Suprapubic skin (tissue), 4 donors: ENCODE data around the gene DDIAS. TPM values are rescaled to one million over a fixed set of nuclear protein-coding genes. Genes with fewer than 3 reads are reported as not detected.
"Not testable (repeated sequence)": the region's sequence is repeated elsewhere in the genome, so short reads cannot be mapped to it uniquely, and the experiment has no call there.

ENCODE experiments used
- DNase-seq, 2 donors: peaks; one replicate each; pipeline ENCODE4 v3.0.0-alpha.2; 2019; ENCODE audit warnings: low spot score in 2 of 2
- H3K27ac ChIP-seq: fragments of 200-600 bp; sonication (generic); one replicate; pipeline ENCODE4 v1.5.1; 2019
- H3K27me3 ChIP-seq: fragments of 200-600 bp; sonication (generic); one replicate; pipeline ENCODE4 v1.5.1; 2019
- H3K36me3 ChIP-seq: fragments of 200-600 bp; sonication (generic); one replicate; pipeline ENCODE4 v1.5.1; 2019
- H3K4me1 ChIP-seq: fragments of 200-600 bp; sonication (generic); one replicate; pipeline ENCODE4 v1.5.1; 2019
- H3K4me3 ChIP-seq: fragments of 200-600 bp; sonication (generic); one replicate; pipeline ENCODE4 v1.5.1; 2019; ENCODE audit warnings: mild to moderate bottlenecking
- H3K9me3 ChIP-seq: fragments of 200-600 bp; sonication (generic); one replicate; pipeline ENCODE4 v1.5.1; 2019
- EP300 ChIP-seq: sonication (generic); formaldehyde crosslinking; IDR thresholded peaks from one replicate; pipeline ENCODE4 v1.6.1; 2017; ENCODE audit warnings: antibody characterized with exemption
- POLR2A ChIP-seq, 2 donors: fragments of 450-650 bp; IDR thresholded peaks; one replicate each; pipeline ENCODE4 v1.6.1; 2017; ENCODE audit warnings: antibody characterized with exemption in 2 of 2, mild to moderate bottlenecking in 2 of 2, moderate library complexity in 2 of 2
- POLR2AphosphoS5 ChIP-seq, 3 donors: sonication (generic); formaldehyde crosslinking; IDR thresholded peaks; one replicate each; pipeline ENCODE4 v1.6.1; 2017; ENCODE audit warnings: antibody characterized with exemption in 3 of 3
- WGBS: methylation state at CpG from one replicate; pipeline ENCODE4 v1.1.5; 2018; 5-methylcytosine and 5-hydroxymethylcytosine counted together
- total RNA-seq, 4 donors: library from RNA; depleted of rRNA; stranded (reverse); fragments of >200 nt; gene quantifications; one replicate each; pipeline ENCODE4 v1.1.0, GENCODE V29; 2016
- TF ChIP-seq, protein P1 (sequence below), 2 donors: fragments of 200-600 bp in 1 of 2; fragments of 450-650 bp in 1 of 2; sonication (generic) in 1 of 2; IDR thresholded peaks; one replicate each; pipeline ENCODE4 v1.5.1; 2016 to 2019; ENCODE audit warnings: antibody characterized with exemption in 2 of 2, mild to moderate bottlenecking in 1 of 2, moderate library complexity in 1 of 2

The DDIAS gene
- total RNA-seq, 4 donors from 2014 or later, result 1.5 to 5.7 (median 4.1) TPM

DNA sequence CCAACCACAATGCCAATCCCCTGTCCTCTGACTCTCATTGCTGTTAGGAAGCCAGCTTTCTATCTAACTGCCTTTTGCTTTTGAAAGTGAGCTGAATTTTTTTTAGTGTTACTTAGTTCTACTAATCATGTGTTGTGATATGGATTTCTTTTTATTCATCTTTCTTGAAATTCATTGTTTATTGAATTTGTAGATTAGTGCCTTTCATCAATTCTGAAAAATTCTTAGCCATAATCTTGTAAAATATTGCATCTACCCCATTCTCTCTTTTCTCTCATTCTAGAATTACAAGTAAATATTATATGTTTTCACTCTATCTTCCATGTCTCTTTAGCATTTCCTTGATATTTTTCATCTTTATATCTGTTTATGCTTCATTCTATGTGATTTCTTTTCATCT, 47.8 kb downstream of the DDIAS start:
- Histone ChIP-seq H3K27me3 (no peaks in the 10 kb centered on the region), H3K9me3 (peaks cover 3% of the 10 kb centered on the region), H3K27ac (no peak overlapping the region), H3K4me1 (no peaks in the 10 kb centered on the region), H3K36me3 (no peaks in the 10 kb centered on the region), H3K4me3 (no peak overlapping the region)
- DNase-seq, result no peak
- TF ChIP-seq, protein P1, sequence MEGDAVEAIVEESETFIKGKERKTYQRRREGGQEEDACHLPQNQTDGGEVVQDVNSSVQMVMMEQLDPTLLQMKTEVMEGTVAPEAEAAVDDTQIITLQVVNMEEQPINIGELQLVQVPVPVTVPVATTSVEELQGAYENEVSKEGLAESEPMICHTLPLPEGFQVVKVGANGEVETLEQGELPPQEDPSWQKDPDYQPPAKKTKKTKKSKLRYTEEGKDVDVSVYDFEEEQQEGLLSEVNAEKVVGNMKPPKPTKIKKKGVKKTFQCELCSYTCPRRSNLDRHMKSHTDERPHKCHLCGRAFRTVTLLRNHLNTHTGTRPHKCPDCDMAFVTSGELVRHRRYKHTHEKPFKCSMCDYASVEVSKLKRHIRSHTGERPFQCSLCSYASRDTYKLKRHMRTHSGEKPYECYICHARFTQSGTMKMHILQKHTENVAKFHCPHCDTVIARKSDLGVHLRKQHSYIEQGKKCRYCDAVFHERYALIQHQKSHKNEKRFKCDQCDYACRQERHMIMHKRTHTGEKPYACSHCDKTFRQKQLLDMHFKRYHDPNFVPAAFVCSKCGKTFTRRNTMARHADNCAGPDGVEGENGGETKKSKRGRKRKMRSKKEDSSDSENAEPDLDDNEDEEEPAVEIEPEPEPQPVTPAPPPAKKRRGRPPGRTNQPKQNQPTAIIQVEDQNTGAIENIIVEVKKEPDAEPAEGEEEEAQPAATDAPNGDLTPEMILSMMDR (IDR thresholded peaks at IDR 0.05), result no peak
- TF ChIP-seq POLR2A (IDR thresholded peaks at IDR 0.05) (no peak), EP300 (no peak), POLR2AphosphoS5 (IDR thresholded peaks at IDR 0.05) (no peak)

DNA sequence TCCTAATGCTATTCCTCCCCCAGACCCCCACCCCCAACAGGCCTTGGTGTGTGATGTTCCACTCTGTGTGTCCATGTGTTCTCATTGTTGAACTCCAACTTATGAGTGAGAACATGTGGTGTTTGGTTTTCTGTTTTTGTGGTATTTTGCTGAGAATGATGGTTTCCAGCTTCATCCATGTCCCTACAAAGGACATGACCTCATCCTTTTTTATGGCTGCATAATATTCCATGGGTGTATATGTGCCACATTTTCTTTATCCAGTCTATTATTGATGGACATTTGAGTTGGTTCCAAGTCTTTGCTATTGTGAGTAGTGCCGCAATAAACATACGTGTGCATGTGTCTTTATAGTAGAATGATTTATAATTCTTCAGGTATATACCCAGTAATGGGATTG, 49.0 kb downstream of the DDIAS start:
- H3K36me3 ChIP-seq, DNase-seq, H3K4me3 ChIP-seq, H3K27me3 ChIP-seq, H3K4me1 ChIP-seq, H3K9me3 ChIP-seq, H3K27ac ChIP-seq: not testable (repeated sequence)
- 97% methylated on average over 2 of the region's 2 CpGs for WGBS

DNA sequence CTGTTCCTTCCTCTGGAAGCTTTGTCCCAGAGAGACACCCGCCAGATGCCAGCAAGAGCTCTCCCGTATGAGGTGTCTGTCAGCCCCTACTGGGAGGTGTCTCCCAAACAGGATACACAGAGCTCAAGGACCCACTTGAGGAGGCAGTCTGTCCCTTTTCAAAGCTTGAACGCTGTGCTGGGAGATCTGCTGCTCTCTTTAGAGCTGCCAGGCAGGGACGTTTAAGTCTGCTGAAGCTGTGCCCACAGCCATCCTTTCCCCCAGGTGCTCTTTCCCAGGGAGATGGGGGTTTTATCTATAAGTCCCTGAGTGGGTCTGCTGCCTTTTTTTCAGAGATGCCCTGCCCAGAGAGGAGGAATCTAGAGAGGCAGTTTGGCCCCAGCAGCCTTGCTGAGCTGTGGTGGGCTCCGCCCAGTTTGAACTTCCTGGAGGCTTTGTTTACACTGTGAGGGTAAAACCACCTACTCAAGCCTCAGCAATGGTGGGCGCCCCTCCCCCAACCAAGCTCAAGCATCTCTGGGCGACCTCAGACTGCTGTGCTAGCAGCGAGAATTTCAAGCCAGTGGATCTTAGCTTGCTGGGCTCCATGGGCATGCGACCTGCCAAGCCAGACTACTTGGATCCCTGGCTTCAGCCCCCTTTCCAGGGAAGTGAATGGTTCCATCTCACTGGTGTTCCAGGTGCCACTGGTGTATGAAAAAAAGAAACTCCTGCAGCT, 54.4 kb downstream of the DDIAS start:
- H3K27me3 ChIP-seq, DNase-seq, H3K27ac ChIP-seq, H3K9me3 ChIP-seq, H3K4me3 ChIP-seq, H3K36me3 ChIP-seq, H3K4me1 ChIP-seq: not testable (repeated sequence)
- whole genome bisulfite sequencing, result 89% methylated on average over 5 of the region's 9 CpGs

DNA sequence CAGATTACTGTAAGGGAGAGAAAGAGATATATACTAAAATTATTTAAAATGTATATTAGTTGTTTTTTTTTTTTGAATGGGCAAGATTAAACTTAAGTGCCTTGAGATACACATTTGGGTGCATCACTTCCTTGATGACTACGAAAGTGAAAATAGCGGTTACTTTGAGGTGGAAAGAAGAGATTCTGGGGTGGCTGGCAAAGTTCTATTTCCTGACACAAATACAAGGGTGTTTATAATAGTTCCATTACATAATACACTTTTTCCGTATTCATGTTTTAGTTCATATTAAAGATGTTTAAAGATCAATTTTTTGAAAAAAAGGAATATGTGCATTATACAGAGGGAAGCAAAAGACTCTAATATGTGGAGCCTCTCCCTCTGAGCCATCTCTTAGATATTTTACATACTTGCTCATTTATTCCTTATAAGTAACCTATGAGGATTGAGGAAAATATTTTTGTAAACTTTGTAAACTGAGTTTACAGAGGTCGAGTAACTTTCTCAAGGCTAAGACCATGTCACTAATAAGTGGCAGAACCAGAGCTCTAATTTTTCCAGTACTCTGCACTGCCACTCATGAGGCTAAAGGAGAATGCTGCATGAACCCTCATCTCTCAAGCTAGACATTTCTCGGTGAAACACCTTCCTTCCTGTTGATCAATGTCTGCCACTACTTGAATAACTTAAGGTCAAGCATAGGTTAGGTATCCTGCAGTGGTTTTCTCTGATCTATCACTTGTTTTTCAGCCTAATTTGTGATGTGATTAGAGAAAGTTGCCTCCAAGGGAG, 58.6 kb downstream of the DDIAS start:
- 69% methylated on average over 5 of the region's 5 CpGs for WGBS
- Histone ChIP-seq H3K27me3 (no peaks in the 10 kb centered on the region), H3K27ac (no peak overlapping the region), H3K36me3 (no peaks in the 10 kb centered on the region), H3K4me1 (no peaks in the 10 kb centered on the region), H3K9me3 (no peaks in the 10 kb centered on the region), H3K4me3 (no peak overlapping the region)
- DNase-seq, result no peak
- no peak for TF ChIP-seq POLR2A (IDR thresholded peaks at IDR 0.05)
- TF ChIP-seq, protein P1 (IDR thresholded peaks at IDR 0.05), result no peak
- TF ChIP-seq EP300, result no peak
- TF ChIP-seq POLR2AphosphoS5 (IDR thresholded peaks at IDR 0.05), result no peak

DNA sequence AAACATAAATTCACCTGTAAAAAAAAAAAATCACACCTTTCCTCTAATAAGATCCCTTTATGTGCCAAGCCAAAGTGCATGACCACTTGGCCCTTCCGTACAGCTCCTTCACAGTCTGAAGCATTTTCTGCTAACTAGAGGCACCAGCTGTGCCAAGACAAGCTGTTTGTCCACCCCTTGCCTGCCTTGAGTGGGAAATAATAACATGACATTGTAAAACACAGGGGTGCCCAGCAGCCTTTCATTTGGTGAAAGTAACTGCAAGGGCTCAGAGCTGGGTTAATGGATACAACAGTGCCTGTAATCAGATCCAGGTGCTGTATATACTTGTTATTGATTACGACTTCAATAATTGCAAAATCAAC, 59.2 kb downstream of the DDIAS start:
- no peaks in the 10 kb centered on the region for H3K27me3 ChIP-seq
- H3K27ac ChIP-seq, result no peak overlapping the region
- no peak overlapping the region for H3K4me3 ChIP-seq
- no peaks in the 10 kb centered on the region for H3K36me3 ChIP-seq
- TF ChIP-seq, protein P1 (IDR thresholded peaks at IDR 0.05), result no peak
- no peak for TF ChIP-seq POLR2AphosphoS5 (IDR thresholded peaks at IDR 0.05)
- no peak for DNase-seq
- no peaks in the 10 kb centered on the region for H3K9me3 ChIP-seq
- 76% methylated on average over 2 of the region's 2 CpGs for WGBS
- no peaks in the 10 kb centered on the region for H3K4me1 ChIP-seq

DNA sequence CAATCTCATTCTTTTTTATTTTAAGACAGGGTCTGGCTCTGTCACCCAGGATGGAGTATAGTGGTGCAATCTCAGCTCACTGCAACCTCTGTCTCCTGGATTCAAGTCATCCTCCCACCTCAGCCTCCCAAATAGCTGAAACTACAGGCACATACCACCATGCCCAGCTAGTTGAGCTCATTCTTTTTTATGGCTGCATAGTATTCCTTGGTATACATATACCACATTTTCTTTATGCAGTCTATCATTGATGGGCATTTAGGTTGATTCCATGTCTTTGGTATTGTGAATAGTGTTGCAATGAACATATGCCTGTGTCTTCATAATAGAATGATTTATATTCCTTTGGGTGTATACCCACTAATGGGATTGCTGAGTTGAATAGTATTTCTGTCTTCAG, 60.5 kb downstream of the DDIAS start:
- H3K36me3 ChIP-seq, H3K4me1 ChIP-seq, H3K9me3 ChIP-seq, H3K27ac ChIP-seq, H3K27me3 ChIP-seq, DNase-seq, H3K4me3 ChIP-seq: not testable (repeated sequence)

DNA sequence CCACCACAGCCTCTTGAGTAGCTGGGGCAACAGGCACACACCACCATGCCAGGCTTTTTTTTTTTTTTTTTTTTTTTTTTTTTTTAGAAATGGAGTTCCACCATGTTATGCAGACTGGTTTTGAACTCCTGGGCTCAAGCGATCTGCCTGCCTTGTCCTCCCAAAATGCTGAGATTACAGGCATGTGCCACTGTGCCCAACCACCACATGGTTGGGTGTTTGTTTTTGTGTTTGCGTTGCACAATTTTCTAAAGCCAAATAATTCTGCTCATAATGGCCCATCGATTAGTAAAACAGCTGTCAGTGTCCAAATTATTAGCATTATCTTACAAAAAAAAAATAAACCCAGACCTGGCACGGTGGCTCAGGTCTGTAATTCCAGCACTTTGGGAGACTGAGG, 65.8 kb downstream of the DDIAS start:
- TF ChIP-seq POLR2A (IDR thresholded peaks at IDR 0.05) (no peak), POLR2AphosphoS5 (IDR thresholded peaks at IDR 0.05) (no peak), EP300 (no peak)
- TF ChIP-seq, protein P1 (IDR thresholded peaks at IDR 0.05), result no peak
- no peaks in the 10 kb centered on the region for H3K9me3 ChIP-seq
- no peaks in the 10 kb centered on the region for H3K27me3 ChIP-seq
- no peak for DNase-seq
- H3K4me3 ChIP-seq, result no peak overlapping the region
- no peaks in the 10 kb centered on the region for H3K36me3 ChIP-seq
- WGBS, result 98% methylated on average over 4 of the region's 4 CpGs
- H3K27ac ChIP-seq, result no peak overlapping the region
- no peaks in the 10 kb centered on the region for H3K4me1 ChIP-seq
